GM19395 (cell line): Measurements from ENCODE around the gene EXOC3L1.

Source experiments
- ATAC-seq: cut with Tn5 transposase; IDR thresholded peaks from one replicate; pipeline ENCODE4 v1.9.1; 2021; ENCODE audit warnings: mild to moderate bottlenecking, moderate library complexity; ENCODE audit not compliant: unreplicated experiment

The EXOC3L1 gene

DNA sequence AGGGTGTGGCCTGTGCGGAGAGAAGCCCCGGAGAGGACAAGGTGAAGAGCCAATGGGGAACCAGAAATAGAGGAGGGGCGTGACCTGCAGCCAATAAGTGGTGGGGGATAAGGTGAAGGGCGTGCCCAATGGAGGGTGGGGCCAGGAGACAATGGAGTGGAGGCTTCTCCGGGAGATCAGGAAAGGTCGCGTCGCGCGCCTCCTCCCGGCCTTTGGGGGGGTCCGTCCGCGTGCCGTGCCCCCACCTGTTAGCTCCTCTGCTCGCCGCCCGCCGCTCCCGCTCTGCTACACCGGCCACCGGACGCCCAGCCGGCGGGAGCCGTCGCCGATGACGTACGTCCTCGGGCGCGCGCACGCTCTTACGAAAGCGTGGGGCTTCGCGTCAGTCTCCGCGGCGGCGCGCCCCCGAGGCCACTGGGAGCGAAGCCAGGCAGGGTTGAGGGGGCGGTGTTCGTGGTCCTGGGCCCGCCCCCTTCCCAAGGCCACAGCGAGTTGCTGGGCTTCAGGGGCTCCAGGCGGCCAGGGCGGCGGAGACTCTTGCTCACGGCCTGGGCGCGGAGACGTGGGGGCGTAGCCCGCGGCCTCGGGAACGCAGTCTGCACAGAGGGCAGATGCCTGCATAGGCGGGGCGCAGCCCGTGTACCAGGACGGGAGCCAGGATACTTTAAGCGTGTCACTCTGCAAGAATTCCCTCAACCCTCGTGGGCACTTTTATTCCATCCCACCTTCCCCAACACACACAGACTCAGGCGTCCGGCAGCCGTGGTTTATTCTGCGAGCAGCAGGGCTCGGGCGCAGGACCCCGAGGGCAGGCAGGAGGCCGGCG is 6.1 kb downstream of the EXOC3L1 start, which contains the start of gene MATCAP1:
MATCAP1 (minus strand) TSS at position 337 of the 826 bp plus-strand sequence. CDS start 3,353 bp downstream, outside the sequence.
- ATAC-seq = peak; percentile 92

- ATAC-seq = no peak
These were observed 6.7 kb downstream of the EXOC3L1 start for GRCh38 chr16:67183284-67183626.

GRCh38 chr16:67182288-67182687 is 7.6 kb downstream of the EXOC3L1 start:
- ATAC-seq = no peak

- ATAC-seq = no peak
These were observed 8.6 kb downstream of the EXOC3L1 start for GRCh38 chr16:67181346-67181745.

- no peak for ATAC-seq
These were observed 9.8 kb downstream of the EXOC3L1 start for GRCh38 chr16:67180166-67180565.

- ATAC-seq = no peak
These were observed 10.4 kb downstream of the EXOC3L1 start for GRCh38 chr16:67179421-67180080.

GRCh38 chr16:67177743-67178699 is 11.9 kb downstream of the EXOC3L1 start:
- no peak for ATAC-seq

GRCh38 chr16:67176662-67177061 is 13.3 kb downstream of the EXOC3L1 start:
- ATAC-seq = no peak

GRCh38 chr16:67174706-67175231 is 15.2 kb downstream of the EXOC3L1 start:
- ATAC-seq = no peak

DNA sequence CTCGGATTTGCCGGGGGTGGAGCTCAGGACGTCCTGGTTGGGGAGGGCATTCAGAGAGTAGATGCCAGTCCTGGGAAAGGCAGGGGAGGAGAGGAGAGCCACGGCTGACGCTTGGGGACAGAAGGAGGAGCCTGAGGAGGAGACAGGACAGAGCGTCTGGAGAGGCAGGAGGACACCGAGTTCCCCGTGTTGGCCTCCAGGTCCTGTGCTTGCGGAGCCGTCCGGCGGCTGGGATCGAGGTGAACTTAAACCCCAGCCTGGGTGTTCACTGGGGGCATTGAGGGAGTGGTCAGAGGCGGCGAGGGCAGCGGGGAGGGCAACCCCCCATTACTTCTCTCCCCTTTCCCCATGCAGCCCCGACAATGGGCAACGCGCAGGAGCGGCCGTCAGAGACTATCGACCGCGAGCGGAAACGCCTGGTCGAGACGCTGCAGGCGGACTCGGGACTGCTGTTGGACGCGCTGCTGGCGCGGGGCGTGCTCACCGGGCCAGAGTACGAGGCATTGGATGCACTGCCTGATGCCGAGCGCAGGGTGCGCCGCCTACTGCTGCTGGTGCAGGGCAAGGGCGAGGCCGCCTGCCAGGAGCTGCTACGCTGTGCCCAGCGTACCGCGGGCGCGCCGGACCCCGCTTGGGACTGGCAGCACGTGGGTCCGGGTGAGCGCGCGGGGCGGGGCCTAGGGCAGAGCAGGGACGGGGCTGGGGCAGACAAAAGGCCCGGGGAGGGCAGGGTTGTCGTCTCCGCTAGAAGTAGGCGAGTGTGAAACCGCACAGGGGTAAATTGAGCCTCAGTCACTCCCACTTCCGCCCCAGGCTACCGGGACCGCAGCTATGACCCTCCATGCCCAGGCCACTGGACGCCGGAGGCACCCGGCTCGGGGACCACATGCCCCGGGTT is 15.9 kb downstream of the EXOC3L1 start:
- peak; percentile 42 for ATAC-seq

GRCh38 chr16:67173323-67173722 is 16.6 kb downstream of the EXOC3L1 start:
- no peak for ATAC-seq

DNA sequence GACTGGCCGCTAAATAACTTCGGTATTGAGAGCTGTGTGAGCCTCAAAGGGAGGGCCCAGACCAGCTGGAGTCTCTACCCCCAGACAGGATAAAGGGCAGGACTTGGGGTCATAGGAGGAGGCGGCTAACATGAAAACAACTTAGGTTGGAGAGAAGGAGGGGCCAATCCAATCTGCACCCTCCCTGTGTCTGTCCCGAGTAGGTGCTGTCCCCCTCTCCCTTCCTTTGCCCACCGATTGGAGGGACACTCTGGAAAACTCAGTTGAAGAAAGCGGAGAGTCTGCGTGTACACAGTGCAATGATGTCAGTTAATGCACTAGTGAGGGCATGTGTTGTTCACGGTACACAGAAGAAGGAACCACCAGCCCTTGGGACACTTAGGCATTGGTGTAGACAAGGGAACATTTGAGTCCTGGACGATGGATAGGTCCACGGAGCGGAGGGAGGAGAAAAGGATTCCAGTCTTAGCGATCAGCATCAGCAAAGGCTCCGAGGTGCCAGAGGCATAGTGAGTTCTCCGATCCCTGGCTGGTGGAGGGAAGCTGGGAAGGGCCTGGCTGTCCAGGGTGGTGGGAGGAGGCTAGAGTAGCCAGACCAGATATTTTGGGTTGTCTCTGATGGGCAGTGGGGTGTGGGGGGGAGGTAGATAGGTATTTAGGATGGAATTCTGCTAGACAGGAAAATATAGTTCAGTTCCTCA is 18.8 kb downstream of the EXOC3L1 start:
- no peak for ATAC-seq

DNA sequence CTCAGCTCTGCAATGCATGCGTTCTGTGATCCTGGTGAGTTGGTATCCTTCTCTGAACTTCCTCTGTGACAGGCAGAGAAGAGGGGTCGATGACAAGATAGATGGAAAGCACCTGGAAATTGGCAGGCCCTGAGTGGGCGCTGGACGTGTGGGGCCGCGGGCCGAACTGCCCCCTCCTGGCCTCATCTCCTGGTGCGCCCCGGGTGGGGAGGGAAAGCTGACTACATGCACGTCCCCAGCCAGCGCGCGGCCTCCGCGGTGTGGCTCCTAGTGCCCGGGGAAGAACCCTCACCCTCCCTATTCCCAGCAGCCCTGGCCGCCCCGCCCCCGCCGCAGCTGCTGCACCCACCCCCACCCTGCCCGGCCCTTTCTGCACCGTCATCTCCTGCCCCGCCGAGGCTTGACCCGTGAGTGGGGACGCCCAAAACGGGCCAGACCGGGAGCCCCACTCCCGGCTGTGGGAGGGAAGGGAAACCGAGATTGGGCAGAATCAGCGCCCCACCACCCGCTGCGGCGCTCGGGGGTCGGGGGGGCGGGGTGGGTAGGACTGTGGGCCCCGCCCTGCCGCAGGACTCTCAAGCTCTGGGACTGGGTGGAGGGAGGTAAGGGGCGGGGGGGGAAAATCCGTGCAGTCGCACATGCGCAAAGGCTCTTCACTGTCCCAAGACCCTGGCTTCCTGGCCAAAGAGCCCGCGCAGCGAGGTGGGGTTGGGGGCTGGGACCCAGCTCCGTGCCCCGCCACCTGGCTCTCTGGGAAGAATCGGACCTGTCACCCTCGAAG is 19.6 kb downstream of the EXOC3L1 start, which contains the start of gene NOL3:
NOL3 (plus strand) TSS at position 371 of the 781 bp plus-strand sequence.
- ATAC-seq = peak; percentile 36

DNA sequence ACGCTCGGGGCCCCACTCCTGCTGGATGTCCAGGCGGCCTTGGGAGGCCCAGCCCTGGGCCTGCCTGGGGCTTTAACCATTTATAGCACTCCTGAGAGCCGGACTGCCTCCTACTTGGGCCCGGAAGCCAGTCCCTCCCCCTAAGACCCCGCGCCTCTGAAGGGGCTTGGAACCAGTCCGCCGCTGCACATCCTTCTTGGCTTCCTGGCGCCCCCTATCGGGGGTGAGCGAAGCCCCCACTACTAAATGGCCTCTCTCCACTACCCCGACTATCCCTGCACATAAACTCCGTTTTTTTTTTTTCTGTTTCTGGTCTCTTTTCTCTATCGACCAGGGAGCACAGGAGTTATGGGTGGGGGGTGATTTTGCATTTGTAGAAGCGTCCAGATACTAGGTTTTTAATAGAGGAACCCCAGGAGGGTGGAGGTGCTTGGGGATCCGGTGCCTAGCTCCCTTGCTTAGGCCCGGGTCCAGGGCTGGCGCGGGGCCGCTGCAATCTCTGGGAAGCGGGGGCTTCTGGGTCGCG is 20.2 kb downstream of the EXOC3L1 start:
- no peak for ATAC-seq

DNA sequence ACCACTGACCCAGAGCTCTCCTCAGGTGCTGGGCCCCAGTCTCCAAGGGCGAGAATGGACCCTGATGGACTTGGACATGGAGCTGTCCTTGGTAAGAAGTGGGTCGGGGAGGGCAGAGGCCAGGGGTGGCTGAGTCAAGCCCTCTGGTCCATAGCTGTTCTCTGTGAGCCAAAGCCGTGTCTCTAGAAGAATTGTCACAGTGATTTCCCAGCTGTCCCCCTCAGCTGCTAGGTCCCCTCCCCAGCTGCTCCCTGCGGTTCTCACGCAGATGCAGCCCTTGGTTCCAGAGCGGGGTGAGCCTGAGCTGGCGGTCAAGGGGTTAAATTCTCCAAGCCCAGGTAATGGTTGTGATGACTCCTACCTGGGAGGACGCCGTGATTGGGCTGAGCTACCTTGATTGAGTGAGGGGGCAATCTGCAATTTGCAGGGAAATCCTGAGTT is 20.9 kb downstream of the EXOC3L1 start:
- no peak for ATAC-seq

DNA sequence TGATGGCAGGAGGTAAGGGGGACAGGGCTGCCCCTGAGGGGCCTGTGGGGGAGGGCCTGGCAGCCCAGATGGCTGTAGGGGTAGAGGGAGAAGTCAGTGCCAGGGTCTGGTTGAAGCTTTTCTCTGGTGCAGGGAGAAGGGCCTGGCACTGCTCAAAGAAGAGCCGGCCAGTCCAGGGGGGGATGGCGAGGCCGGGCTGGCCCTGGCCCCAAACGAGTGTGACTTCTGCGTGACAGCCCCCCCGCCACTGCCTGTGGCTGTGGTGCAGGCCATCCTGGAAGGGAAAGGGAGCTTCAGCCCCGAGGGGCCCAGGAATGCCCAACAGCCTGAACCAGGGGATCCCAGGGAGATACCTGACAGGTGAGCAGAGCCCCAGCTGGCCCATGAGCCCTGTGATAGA is 22.3 kb downstream of the EXOC3L1 start:
- no peak for ATAC-seq

GRCh38 chr16:67166598-67167168 is 23.3 kb downstream of the EXOC3L1 start:
- no peak for ATAC-seq

- ATAC-seq = no peak
These were observed 23.8 kb downstream of the EXOC3L1 start for GRCh38 chr16:67166110-67166547.
